ENCODE results near the gene RBBP8NL.
A peak's percentile ranks its signal among the peaks of the same experiment; 100 is the strongest.

Gene RBBP8NL

GRCh38 chr20:62405981-62406513 is 21.3 kb downstream of the RBBP8NL start:
- DNase-seq, result no peak

- no peak for DNase-seq
These were observed 22.0 kb downstream of the RBBP8NL start for GRCh38 chr20:62405108-62405980.

DNA sequence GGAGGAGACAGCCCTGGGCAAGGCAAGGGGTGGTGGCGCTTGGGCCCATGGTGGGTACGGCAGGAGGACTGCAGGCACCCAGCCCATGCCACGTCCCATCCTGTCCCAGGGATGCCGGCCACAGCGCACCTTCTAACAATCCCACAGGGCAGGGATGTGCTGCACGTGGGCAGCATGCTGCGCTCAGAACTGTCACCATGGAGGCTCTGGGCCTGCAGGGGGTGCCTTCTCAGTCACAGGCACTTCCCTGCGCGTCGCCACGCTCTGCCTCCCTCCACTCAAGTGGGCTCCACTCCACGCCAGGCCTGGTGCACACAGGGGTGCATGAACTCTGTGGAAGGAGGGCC is 22.6 kb downstream of the RBBP8NL start:
- no peak for DNase-seq

DNA sequence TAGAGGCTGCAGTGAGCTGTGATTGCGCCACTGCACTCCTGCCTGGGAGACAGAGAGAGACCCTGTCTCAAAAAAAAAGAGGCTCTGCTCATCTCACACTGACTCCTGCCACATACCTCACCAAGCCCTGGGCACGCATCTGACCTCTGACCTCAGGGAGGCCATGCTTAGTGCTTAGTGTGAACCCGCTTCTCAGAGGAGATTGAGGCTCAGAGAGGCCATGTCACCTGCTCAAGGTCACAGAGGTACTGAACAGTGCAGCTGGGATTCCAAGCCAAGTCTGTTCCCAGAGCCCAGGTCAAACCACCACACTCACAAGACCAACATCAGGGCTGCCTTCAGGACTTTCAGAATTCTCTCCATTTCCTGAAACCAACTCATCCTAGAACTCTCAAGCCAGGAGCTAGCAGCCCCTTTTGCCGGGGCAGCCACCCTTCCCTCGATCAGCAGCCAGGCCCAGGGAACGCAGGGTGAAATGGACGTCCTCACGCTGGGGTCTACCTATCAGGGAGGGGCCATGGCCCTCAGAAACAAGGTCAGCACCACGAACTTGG is 23.1 kb downstream of the RBBP8NL start:
- DNase-seq, result no peak

DNA sequence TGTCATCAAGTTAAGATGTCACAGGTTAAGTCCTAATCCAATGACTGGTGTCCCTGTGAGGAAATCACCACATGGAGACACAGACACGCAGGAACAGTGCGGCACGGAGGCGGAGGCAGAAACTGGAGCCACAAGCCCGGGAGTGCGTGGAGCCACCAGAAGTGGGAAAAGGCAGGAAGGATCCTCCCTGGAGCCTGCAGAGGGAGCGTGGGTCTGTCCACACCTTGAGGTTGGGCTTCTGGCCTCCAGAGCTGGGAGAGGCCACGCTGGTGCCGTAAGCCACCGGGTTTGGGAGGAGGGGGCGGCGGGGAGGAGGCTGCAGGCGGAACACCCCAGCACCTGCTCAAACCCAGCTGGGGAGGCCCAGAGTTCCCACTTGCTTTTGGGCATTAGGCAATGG is 24.0 kb downstream of the RBBP8NL start:
- no peak for DNase-seq

DNA sequence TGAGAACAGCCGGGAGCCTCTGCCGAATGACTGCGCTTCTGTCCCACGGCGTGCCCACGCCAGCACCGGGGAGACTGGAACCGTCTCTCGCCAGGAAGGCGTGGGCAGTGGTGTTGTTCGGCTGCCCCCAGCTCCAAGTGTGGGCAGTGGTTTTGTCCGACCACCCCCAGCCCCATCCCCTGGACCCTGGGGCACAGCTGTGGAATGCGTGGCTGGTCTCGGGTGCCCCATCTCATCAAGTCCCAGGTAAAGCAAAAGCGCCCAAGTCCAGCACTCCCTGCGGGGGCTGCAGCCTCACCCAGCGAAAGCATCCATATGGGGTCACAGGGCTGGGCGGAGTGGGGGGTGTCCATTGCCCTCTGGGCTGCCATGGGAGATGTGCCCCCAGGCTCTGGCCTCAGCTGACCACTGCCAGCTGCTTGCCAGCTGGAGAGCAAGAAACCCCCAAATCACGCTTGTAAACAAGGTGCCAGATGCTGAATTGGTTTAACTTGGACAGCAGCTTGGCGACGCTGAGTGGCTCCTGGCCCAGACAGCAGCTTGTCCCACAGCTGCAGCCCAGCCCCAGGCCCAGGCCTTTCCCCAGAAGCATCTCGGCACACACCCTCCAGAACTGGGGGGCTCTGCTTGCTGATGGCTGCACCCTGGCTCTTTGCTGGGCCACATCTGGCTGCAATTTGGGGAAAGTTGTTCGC is 24.7 kb downstream of the RBBP8NL start:
- DNase-seq, result no peak

- DNase-seq, result no peak
These were observed 26.0 kb downstream of the RBBP8NL start for GRCh38 chr20:62401331-62401779.

DNA sequence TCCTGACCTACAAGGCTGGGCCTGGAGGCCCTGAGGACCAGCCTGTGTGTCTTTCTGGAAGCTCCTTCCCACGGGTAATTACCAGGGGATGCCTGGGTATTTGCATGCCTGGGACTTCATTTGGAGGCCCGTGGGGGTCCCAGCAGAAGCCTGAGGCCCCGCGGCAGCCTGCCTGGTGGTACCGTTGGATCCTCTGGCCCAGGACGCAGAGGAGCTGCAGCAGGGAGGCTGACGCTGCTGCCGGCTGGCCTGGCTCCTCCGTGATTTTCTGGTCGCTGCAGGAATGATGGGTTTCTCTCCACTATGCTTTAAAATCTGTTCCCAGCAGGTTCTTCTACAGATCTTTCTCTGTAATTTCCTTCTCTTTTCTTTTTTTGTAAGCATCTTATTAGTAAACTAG is 26.8 kb downstream of the RBBP8NL start:
- DNase-seq, result no peak

GRCh38 chr20:62400021-62400420 is 27.3 kb downstream of the RBBP8NL start:
- DNase-seq, result peak; percentile 25

DNA sequence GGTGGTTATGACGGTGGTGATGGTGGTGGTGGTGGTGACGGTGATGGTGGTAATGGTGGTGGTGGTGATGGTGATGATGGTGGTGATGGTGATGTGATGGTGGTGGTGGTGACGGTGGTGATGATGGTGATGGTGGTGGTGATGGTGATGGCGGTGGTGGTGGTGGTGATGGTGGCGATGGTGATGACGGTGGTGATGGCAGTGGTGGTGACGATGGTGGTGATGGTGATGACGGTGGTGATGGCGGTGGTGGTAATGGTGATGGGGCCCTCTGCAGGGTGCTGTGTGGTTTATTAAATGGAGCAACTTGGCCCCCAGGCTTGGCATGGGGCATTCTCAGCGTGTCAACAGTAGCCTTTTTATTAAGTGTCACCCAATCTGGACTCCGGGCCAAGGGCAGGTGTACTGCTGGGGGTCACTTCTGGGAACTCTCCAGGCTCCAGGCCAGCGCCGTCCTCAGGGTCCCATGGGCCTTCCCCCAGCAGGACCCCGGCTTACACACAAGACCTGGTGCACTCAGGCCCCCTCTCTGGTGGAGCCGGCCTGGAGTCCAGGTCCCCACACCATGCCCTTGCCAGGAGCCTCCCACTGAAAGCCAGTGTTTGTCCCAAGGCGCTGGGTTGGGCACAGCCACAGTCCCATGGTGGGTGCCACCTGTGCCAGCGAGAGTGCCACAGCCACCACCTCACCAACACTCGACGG is 29.1 kb downstream of the RBBP8NL start:
- DNase-seq, result no peak

DNA sequence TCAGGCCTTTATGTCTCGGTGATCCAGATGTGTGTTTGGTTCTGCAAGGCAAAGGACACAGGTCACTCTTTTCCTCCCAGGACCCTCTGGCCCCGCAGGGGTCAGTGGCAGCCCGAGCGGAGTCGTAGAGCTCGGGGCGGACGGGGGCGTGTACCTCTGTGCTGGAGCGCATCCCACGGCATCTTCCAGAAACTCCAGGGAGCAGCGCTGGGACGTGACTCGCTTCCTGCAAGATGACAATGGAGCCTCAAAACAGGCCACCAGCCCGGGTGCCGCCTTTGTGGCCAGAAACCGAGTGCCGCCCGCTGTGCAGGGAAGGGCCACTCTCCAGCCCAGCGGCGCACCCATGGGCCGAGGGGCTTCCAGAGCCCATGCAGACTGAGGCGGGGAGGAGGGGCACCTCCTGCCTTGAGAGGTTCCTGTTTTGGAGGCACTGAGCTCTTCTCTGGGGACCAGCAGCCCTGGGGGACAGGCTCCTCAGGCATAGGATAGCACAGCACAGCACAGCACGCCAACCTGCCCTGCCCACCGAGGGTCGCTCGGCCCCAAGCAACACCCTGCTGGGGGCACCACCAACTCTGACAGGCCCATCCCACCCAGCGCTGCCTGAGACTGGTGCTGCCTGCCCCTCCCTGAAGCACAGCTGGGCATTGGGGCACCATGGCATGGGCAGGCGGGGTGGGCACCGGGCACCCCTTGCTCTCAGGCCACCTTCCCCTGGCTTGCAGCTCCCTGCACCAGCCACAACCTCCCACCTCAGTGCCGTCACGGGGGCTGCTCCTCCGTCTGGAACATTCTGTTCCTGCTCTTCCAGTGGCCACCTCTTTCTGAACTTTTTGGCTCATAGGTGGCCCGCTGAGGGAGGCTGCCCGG is 30.7 kb downstream of the RBBP8NL start:
- no peak for DNase-seq

DNA sequence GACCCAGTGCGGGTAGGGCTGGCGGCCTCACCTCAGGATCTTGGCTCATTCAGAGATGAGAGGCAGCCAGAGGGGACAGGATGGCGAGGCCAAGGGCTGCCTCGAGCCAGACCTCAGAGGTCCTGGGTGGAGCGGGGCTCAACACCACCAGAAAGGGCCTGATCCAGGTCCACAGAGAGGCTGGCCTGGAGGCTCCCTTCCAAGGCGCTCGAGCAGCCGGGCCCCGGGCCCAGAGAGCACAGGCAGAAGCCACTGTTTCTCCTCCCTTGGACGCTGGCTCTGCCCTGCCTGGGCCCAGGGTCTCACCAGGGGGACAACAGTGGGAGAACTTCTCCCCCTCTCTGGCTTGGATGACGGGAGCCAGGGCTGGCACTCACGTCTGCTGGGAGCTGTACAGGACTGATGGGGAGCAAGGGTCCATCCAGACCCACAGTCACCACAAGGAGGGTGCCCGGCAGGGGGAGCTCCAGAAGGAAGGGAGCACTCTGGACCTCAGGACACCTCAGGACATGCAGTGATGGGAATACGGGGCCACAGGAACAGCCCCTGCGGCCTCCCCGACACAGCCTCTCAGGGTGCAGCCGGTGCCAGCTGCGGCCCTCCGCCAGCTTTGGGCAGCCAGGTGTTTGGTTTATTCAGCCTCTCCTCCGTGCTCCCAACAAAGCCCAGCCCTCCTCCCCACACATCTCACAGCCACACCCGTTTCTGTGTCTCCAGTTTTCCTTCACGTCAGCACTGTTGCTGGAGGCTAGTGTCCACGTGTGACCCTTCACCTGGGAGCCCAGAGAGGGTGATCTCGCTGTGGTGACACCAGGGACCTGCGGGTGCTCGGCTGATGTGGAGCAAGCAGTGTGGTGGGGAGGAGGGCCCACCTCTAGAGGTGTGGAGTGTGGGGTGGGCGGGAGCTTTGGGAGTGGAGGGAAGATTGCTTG is 31.8 kb downstream of the RBBP8NL start:
- no peak for DNase-seq

- no peak for DNase-seq
These were observed 32.8 kb downstream of the RBBP8NL start for GRCh38 chr20:62394248-62395245.

GRCh38 chr20:62393830-62394229 is 33.5 kb downstream of the RBBP8NL start:
- DNase-seq, result no peak

- DNase-seq, result no peak
These were observed 34.0 kb downstream of the RBBP8NL start for GRCh38 chr20:62393335-62393665.

DNA sequence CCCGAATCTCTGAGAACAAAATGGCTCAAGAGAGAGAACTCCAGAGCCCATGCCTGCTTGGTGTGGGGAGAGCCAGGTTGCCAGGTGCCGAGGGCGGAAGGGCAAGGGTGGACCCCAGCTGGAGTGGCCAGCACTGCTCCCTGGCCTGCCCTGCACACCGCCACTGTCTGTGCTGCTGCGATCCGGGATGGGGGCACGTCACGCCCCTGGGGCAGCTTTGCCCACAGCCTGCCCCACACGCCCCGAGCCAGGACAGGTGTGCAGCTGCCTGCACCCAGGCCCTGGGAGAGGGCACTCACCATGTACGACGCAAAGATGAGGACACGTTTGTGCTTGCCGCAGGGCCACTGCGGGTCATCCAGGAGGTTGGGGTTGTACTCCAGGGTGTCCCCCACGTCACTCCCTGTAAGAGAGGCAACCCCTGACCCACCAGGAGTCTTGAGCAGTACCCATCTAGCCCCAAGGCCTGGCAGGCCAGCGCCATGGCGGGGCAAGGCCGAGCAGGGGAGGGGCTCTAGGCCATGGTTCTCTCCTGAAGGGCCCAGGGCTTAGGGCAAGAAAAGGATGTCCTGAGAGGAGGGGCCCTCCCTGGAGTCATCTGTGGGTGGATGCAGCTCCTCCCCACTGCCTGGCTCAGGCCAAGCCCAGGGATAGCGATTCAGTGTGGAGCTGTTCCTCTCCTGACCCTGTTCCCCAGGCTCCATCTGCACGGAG is 34.6 kb downstream of the RBBP8NL start:
- DNase-seq, result no peak

GRCh38 chr20:62392077-62392418 is 35.3 kb downstream of the RBBP8NL start:
- no peak for DNase-seq

DNA sequence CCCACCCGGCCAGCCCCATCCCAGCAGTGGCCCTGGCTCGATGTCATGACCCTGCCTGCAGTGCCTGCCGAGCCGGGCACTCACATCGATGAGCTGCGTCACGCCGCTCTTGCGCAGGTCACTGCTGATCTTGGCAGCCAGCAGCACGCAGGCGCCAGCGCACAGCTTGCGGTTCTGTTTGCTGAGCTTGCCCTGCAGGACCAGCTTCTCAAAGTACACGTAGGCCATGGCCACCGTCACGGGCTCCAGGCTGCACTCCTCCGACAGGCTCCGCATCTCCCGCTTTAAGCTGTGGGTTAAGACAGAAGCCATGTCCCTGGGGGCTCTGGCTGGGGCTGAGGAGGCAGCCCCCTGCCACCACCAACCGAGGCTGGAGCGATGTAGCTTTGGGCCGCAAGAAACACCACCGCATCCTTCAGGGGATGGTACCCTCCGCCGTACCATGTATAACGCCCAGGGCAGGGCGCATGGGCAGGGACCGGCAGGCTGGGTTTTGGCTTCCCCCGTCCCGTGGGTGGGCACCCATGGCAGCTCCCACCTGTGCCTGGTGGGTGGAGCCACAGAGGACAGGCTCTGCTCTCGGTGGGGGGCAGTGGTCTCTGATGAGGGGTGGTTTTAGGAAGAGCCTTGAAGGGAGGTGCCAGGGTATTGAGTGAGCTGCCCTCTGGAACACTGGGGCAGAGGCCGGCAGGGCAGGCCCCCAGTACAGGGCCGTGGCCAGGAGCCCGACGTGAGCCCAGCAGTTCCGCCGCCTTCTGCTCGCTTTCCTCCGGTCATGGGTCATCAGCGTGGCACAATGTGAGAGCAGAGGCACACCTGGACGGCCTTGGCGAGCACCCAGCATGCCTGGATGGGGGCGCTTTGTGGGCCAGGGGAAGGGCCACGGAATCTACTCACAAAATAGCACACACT is 35.9 kb downstream of the RBBP8NL start:
- DNase-seq, result no peak

Measured in NCI-H345 (cell line).